GM06990 (cell line): ENCODE data around the gene MBD3.

Experiments used
- DNase-seq: peaks from one replicate; pipeline ENCODE4 v3.0.0-alpha.2; 2011; ENCODE audit not compliant: insufficient read length; ENCODE audit errors: extremely low read depth
- H3K27me3 ChIP-seq: replicated peaks from 2 replicates; pipeline ENCODE4 v1.6.0; 2011; ENCODE audit warnings: low read length; ENCODE audit not compliant: control insufficient read depth, insufficient read depth
- H3K36me3 ChIP-seq: 2 replicates; pipeline ENCODE4 v1.5.1; 2011; ENCODE audit warnings: low read length; ENCODE audit not compliant: control insufficient read depth, insufficient read depth
- H3K4me3 ChIP-seq: replicated peaks from 2 replicates; pipeline ENCODE4 v1.5.1; 2011; ENCODE audit warnings: low read depth, mild to moderate bottlenecking, control low read depth, low read length
- TF ChIP-seq, protein P1 (sequence below): IDR thresholded peaks from 2 replicates; pipeline ENCODE4 v1.5.1; 2011; ENCODE audit warnings: low read length, control low read depth, mild to moderate bottlenecking, inconsistent platforms; ENCODE audit not compliant: insufficient read depth, poor library complexity, severe bottlenecking

MBD3 gene

DNA sequence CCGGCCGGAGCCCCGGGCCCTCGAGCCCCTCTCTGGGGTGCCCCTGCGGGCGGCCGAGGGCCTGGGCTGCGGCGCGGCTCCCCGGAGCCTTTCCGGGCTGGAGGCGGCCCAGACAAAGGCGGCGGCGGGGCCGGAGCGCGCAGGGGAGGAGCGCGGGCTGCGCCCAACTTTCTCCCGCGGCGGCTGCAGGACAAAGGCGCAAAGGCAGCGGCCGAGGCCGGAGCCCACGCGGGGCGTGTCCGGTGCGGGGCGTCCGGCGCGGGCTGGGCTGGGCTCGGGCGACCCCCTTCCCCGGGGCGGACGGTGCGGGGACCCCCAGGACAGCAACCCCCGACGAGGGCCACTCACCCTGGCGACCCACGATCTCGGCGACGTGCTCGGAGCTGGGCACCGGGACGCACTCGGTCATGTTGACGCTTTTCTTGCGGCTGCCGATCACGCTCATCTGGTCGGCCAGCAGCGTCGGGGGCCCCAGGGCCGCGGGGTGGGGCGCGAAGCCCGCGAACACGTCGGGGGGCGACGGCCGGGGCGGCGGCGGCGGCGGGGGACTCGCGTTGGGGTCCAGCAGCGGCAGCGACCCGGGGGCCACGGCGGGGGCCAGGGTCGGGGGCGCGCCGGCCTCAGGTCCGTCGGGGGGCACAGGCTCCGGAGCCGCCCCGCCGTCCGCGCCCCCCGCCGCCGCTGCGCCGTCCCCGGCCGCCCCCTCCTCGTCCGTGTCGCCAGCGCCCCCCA, 25.4 kb downstream of the MBD3 start:
- H3K27me3 ChIP-seq, result no peaks in the 10 kb centered on the region; the same call in 1 of the 2 replicates
- H3K36me3 ChIP-seq, result no peaks in the 10 kb centered on the region
- no peak for DNase-seq
- H3K4me3 ChIP-seq, result no peak overlapping the region
- TF ChIP-seq, protein P1, sequence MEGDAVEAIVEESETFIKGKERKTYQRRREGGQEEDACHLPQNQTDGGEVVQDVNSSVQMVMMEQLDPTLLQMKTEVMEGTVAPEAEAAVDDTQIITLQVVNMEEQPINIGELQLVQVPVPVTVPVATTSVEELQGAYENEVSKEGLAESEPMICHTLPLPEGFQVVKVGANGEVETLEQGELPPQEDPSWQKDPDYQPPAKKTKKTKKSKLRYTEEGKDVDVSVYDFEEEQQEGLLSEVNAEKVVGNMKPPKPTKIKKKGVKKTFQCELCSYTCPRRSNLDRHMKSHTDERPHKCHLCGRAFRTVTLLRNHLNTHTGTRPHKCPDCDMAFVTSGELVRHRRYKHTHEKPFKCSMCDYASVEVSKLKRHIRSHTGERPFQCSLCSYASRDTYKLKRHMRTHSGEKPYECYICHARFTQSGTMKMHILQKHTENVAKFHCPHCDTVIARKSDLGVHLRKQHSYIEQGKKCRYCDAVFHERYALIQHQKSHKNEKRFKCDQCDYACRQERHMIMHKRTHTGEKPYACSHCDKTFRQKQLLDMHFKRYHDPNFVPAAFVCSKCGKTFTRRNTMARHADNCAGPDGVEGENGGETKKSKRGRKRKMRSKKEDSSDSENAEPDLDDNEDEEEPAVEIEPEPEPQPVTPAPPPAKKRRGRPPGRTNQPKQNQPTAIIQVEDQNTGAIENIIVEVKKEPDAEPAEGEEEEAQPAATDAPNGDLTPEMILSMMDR, result no peak

DNA sequence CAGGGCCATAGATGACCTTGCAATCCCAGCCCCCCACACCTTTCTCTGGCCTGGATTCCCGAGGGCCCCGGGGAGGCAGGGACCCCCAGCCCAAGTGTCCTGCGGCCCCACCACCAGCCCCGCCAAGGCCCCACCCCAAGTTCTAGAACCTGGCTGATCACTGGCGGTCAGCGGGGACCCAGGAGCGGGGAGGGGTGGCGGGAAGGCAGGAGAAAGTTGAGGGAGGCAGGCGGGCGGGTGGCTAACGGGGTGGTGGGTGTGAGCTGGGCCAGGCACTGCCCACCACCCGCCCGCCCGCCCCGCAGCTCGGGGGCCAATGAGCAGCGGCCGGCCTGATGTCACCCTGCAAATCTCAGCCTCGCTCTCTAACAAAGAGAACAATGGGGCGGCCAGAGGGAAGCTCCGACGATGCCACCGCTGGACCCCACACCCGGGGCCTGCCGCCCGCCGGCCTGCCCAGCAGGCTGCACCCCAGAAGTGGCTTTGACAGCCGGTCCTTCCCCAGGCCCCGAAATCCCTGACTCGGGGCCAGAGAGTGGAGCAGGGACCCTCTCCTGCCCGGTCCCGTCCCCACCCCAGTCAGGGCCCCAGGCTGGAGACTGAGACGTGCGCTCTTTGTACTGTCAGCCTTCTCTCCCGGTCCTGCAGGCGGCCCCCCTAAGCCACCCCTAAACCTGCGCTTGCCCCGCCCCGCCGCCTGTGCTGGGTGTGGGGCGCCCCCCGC, 26.1 kb downstream of the MBD3 start:
- TF ChIP-seq, protein P1, result no peak
- Histone ChIP-seq H3K4me3 (no peak overlapping the region), H3K36me3 (no peaks in the 10 kb centered on the region), H3K27me3 (no peaks in the 10 kb centered on the region; the same call in 1 of the 2 replicates)
- DNase-seq, result no peak

DNA sequence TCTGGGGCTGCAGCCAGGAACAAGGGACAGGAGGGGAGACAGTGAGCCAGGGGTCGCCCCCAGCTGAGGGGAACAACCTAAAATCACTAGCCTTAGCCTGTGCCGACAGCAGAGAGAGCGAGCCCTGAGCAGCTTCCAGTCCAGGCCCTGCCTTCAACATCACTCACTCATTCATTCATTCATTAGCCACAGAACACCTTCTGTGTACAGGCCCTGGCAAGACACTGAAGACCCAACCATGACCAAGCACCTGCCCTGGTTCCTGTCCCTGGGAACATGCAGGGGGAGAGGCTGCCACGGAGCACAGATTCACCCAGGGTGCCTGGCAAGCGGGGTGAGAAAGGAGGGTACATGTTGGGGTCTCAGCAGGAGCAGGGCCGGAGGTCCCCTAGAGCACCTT, 29.4 kb downstream of the MBD3 start:
- DNase-seq, result no peak
- no peaks in the 10 kb centered on the region for H3K36me3 ChIP-seq
- TF ChIP-seq, protein P1, result no peak
- H3K4me3 ChIP-seq, result no peak overlapping the region
- H3K27me3 ChIP-seq, result no peaks in the 10 kb centered on the region

DNA sequence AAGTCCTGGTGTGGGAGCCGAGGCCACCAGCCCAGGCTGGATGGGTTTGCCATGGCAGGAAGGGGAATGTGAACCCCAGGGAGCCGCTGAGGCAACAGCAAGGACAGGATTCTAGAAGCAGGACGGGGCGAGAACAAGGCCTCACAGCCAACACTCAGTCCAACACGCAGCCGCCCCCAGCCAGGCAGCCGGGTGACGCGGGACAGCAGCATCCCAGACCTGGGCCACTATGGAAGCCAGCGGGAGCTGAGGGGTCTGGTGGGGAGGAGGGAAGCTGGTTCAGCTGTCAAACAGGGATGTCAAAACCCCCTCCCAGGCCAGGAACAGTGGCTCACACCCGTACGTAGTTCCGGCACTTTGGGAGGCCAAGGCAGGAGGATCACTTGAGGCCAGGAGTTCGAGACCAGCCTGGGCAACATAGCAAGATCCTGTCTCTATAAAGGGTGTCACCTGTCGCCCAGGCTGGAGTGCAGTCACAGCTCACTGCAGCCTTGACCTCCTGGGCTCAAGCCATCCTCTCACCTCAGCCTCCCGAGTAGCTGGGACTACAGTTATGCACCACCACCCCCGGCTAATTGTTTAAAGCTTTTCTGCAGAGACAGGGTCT, 31.3 kb downstream of the MBD3 start:
- no peak for DNase-seq
- no peak overlapping the region for H3K4me3 ChIP-seq
- no peaks in the 10 kb centered on the region for H3K27me3 ChIP-seq
- H3K36me3 ChIP-seq, result no peaks in the 10 kb centered on the region
- TF ChIP-seq, protein P1, result no peak

DNA sequence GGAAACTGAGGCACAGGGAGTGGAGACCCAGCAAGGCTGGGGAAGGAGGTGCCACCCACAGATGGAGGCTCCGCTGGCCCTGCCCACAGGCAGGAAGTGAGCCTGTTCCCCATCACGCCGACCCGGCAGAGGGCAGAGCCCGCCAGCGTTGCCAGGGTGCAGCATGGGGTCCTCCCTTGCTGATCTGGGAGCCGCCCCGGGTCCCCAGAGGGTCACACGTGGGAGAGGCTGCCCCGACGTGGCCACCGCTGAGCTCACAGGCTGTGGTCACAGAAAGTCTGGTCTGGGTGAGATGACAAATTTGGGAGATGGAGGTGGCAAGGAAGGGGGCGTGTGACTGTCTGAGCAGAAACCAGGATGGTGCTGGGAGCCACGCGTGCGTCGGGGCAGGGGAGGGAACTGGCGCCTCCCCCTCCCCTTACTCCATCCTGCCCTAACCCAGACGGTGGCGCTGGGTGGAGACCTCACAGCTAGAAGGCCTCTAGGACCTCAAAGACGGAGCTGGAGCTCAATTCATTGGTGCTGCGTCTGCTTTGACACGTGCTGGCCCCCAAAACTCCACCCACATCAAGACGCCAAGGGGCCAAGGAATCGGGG, 32.3 kb downstream of the MBD3 start:
- no peak overlapping the region for H3K4me3 ChIP-seq
- TF ChIP-seq, protein P1, result no peak
- H3K27me3 ChIP-seq, result no peaks in the 10 kb centered on the region
- no peaks in the 10 kb centered on the region for H3K36me3 ChIP-seq
- DNase-seq, result no peak
